Cortex of kidney (tissue), 1 donor: ENCODE data around the gene RAPGEF4.
"Not testable (repeated sequence)": the region's sequence is repeated elsewhere in the genome, so short reads cannot be mapped to it uniquely, and the experiment has no call there.

Experiments
- DNase-seq: peaks from one replicate; lab custom pipeline; 2025; lab: John Stamatoyannopoulos, UW

The RAPGEF4 gene

DNA sequence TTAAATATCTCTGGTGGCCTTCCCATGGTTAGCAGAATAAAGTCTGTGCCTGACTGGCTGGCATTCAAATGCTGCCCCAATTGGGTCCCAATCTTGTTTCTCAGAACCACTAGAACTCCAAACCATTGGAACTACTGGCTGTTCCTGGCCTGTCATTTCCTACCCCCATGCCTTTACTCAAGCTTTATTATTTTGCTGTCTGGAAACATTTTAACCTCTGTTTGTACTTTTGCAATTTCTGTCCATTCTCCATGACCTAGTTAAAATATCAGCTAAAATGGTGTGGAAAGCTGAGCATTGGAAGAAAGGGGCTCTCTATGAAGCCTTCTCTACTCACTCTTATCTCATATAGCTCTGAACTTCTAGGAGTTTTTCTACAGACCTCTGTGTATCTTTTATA lies 38.7 kb downstream of the RAPGEF4 start:
- no peak for DNase-seq

DNA sequence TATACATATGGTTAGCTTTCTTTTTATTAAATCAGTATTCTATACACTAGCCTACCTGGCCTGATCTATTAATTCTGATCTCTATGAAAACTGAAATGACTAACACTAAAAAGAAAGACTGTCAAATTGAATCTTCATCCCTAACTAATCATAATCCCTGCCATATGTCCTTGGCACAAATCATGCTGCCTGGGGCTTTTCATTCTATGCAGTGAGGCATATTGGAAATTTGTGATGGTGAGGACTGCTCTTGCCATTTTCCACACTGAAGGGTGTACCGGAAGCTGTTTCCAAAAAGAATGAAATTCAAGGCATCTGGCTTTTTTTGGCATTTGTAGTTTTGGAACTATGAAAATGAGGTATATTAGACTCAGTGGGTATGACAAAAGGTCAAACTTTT lies 39.7 kb downstream of the RAPGEF4 start:
- DNase-seq, result no peak

DNA sequence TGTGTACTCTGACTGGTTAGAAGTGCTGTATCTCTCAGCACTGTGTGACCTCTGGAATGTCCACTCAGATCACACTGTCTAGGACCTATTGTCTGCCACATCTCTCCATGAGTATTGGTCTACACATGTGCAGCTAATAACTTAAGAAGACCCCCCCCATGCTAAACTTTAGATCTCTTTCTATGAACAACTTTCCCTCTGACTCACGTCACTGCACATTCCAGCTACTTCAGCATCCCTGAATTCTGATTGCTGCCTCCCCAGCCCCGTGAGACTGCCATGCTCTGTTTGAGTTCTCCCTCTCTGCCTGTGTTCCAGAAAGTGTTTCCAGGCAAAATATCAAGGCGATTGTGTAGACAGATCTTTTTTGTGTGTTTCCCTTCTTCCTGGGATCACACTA lies 41.8 kb downstream of the RAPGEF4 start:
- DNase-seq, result no peak

DNA sequence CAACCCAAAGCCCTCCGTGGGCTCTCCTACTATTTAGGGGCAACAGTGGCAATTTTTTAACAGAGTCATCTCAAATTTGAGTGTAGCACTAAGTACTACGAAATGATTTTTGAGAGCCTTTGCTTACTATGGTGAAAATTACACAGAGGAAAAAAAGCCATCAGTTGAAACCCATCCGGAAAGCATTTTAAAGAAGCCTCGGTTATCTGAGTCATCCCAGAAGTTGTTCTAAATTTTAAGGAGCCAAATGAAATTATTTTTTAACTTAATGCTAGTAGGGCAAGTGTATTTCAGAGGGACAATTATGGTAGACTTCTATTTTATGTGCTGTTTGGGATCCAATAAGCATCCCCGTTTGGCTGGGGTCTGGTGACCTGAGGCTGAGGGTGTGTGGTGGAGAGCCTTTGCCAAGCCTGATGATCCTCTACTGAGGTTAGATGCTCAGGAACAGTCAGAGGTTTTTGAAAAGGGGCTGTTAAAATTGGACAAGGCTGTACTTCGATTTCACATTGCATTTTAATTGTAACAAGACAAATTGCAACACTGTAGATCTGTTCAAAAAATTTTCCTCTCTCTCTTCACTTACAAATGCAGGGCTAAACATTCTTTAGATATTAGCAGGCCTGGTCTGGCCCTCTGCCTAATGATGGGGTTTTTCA lies 47.0 kb downstream of the RAPGEF4 start:
- no peak for DNase-seq

DNA sequence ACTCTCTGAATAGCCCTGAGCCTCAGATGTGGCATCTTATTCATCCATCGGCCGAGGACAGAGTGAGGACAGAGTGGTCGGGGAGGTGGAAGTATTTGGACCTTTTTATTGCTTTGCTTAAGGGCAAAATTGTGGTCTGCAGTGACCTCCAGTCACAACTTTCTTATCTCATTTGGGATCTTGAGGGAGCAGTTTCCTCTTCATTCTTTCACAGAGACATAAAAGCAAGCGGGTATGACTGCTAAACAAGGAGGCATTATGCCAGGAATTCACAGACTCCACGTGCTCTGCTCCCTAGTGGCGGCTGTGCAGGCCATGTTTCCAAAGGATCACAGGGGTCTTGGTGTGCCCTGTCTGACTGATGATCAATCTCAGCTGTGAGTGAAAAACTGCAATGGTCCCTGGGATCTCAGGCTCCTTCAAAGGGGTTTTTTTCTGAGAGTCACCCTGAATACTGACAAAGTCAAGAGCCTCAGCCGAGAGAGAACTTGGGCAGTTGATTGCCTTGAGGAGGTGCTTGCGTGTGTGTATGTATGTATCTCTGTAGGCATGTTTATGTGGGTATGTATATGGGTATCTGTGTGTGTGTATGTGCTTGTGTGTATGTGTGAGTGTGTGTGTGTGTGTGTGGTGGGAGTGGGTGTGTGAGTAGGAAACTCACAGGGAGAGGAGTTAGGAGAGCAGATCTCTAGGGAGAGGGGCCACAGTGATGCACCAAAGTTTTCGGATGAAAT lies 47.7 kb downstream of the RAPGEF4 start:
- DNase-seq, result no peak

DNA sequence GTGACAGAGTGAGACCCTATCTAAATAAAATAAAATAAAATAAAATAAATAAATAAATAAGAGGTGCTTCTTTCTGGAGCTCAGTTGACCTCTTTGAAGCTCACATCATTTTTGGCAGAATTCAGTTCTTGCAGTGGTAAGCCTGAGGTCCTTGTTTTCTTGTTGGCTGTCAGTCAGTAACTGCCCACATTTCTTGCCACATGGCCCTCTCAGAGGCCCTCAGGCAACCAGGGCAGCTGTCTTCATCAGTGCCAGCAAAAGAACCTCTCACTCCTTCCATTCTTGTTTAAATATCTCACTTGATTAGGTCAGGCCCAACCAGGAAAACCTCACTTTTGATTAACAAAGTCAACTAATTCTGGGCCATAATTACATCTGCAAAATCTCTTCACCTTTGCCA lies 53.2 kb downstream of the RAPGEF4 start:
- DNase-seq, result no peak

DNA sequence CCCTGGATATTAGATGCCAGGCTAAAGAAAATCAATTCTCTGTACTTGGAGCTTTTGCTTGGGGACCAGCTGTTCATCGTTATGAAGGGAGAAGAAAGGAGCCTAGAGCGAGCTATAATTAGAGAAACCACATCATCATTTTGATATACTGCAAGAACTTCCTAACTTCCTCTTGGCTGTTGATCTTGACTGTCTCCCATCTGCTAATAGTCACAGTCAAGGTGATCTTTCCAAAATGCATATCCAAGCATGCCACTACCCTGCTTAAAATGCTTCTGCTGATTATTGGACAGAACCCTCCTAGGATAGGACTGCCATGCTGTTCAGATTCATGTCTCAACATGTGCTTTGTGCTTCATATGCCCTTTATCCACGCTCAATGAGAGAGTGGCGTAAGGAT lies 54.8 kb downstream of the RAPGEF4 start:
- no peak for DNase-seq

DNA sequence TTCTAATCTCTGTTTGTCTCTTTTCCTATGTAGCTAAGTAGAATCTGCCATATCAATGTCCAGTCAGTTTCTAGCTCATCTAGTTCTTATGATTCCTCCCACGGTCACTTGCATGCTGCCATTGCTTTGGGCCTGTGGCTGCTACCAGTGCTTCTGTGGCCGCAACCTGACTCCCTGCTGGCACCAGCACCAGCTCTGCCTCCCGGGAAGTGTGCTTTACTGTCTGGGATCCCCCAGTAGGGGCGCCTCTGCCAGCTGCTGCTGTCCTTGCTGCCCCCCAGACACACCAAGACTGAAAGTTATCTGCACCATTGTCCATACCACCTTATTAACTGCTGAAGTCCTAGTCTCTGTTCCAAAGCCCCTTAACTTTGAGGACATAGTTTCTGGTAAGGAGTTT lies 56.3 kb downstream of the RAPGEF4 start:
- no peak for DNase-seq

DNA sequence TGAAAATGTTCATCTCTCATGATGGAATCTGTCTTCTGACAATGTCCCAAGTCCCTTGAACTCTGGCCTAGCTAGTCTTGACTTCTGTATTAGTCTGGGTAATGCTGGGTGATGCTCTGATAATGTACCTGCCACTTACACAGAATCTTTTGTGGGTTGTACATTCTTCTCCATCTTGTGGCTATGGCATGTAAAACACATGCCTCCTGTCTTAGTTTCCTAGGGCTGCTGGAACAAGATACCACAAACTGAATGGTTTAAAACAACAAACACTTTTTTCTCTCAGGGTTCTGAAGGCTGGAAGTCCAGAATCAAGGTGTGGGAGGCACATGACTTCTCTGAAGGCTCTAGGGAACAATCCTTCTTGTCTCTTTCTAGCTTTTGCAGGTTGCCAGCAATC lies 57.1 kb downstream of the RAPGEF4 start:
- no peak for DNase-seq

DNA sequence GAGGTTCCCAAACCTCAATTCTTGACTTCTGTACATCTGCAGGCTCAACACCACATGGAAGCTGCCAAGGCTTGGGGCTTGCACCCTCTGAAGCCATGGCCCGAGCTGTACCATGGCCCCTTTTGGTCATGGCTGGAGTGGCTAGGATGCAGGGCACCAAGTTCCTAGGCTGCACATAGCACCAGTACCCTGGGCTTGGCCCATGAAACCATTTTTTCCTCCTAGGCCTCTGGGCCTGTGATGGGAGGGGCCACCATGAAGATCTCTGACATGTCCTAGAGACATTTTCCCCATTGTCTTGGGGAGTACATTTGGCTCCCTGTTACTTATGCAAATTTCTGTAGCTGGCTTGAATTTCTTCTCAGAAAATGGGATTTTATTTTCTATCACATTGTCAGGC lies 67.7 kb downstream of the RAPGEF4 start:
- not testable (repeated sequence) for DNase-seq

DNA sequence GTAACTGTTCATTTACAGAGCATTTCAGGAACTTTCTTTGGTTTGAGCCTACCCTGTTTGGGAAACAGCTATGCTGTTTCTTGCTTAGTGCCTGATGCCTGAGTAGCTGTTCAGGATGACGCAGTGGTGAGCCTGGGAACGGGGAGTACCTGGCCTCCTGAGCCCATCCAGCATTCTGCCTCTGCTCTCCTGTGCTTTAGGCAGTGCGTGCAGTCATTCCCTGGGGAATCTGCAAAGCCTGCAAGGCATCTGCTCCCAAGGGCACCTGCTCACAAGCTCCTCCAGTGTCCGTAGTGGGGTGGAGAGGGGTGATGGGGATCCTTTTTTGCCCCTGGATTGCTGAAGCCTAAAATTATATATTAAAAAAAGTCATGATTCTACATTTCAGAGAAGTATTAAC lies 68.8 kb downstream of the RAPGEF4 start:
- no peak for DNase-seq

DNA sequence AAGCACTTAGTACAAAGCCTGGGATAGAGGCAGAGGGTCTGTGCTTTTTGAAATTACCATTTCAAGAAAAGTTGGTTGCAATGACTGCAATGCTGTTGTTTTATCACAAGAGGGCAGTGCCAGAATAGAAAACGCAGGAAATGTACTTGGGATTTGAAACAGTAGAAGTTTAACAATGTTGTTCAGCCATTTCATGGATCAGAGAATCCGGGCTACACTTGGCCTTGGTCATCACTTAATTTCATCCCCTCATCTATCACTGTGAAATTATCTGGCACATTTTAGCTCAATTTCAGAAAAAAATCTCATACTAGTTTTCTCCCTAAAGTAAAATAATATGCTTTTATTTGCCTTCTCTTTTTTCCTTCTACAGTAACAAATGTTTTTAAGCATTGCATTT lies 70.8 kb downstream of the RAPGEF4 start:
- no peak for DNase-seq

DNA sequence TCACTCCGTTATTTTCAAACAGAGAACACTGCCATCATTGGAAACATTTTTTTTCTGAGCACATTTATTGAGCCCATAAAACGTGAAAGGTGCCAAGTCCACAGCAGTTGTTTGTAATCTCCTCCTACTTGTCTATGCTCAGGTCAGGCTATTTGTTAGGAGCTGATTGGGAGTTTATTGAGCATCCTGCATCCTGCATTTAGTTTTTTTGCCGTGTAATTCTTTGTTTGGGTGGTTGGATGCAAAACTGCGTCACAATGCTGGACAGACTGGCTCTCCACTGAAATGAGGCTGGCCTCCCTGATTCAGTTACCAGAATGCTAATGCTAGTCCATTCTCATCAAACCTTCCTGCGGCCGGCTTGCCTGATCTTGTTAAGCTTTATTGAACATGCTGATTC lies 71.4 kb downstream of the RAPGEF4 start:
- DNase-seq, result no peak

DNA sequence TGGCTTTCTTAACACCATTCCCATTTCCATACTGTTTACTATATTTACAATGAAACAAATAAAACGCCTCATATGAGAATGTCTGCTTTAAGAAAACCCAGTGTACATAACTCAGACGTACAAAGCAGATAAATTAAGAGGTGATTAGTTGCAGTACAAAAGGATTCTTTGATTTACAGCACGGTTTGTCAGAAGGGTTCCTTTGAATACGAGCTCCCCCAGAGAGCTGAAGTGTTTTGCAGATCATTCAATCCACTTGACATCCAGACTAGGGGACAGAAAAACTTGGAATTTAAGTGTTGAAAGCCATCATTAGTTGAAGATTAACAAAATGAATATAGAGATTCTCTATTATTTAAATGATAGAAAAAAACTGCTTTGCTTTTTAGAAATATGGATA lies 72.5 kb downstream of the RAPGEF4 start:
- no peak for DNase-seq

DNA sequence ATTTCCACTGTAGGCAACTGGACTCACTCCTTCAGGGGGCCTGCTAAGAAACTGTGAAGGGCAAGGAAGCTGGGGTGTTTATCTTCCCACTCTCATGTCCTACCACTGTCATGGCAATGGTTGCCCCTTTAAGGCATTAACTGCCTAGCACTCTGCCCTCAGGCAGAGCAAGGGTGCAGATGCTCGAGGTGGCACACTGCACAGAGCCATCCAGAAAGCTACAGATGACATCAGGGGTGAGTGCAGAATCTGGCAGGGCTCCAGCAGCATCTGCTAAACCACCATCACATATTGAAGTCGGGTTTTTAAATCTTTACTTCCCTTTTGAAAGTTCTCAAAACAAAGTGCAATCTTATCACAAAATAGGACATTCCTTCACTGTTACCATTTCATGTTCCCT lies 75.4 kb downstream of the RAPGEF4 start:
- no peak for DNase-seq

DNA sequence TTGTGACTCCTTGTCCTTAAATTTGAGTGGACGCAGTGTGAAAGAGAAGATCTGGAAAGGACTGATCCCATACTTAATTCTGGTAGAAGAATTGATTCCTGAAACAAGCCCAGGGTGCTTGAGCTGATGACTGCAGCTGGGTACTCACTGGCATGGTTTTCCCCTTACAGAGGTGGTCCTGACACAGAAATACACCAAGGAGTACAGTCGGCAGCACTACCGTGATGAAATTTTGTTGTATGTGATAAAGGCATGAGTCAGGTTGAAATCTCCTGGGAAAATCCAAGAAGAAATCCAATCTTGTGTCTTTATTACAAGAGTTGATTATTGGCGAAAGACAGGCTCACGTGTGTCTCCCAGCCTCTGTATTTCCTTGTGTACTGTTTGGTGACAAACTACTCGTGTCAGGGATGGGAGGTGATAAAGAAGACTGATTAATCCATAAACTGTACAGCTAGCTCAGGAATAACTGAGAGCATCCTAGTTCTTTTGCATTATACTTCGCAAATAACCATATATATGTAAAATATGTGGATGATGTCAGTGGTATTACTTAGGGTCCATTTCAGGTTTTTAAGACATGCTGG lies 76.6 kb downstream of the RAPGEF4 start:
- DNase-seq, result no peak

DNA sequence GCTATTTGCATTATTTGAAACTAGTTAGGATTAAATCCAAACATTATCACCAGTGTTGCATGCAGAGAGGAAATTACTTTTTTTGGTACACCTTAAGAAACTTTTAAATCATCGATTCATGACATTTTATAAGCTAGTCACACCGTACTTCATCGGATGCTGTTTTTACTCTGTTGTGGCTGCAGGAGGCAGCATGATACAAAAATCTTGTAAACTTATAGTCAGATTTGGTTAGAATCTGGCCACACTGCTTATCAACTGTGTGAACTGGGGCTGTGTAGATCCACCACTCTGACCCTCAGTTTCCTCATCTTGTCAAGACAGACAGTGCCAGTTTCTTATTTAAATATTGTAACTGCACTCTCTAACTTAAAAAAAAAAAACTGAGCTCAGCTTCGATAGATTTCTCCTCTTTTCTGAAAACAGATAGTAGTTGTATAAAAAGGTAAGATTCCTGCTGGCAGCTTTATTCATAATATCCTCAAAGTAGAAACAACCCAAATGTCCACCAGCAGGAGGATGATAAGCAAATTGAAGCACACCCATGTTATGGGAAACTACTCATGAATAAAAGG lies 77.8 kb downstream of the RAPGEF4 start:
- DNase-seq, result no peak

DNA sequence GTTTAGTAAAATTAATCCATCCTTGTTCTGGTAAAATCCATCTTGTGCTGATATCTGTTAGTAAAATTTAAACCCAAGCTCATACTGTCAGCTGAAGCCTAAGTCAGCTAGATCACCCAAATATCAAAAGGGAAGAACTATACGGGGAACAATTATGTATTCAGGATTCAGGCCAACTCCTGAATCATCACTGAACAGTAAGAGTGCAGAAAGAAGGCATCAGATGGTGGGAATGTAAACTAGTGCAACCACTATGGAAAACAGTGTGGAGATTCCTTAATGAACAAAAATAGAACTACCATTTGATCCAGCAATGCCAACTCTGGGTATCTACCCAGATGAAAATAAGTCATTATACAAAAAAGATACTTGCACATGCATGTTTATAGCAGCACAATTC lies 81.8 kb downstream of the RAPGEF4 start:
- no peak for DNase-seq

DNA sequence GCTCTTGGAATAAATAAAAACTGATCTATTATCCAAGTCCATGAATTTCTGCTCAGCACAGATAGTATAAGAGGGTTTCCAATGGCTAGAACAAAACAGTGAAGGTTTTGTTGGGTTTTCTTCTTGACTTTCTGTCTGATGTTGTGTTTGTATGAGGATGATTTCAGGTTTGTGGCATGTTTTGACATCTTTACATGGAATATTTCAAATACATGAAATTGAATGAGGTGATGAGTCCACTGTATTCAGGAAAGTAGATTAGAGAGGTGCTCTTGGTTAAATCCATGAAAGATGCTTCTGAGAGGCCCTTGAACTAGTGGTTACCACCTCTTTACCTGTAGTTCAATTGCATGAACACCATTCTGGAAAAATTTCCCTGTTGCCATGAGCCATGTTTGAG lies 84.3 kb downstream of the RAPGEF4 start:
- no peak for DNase-seq

DNA sequence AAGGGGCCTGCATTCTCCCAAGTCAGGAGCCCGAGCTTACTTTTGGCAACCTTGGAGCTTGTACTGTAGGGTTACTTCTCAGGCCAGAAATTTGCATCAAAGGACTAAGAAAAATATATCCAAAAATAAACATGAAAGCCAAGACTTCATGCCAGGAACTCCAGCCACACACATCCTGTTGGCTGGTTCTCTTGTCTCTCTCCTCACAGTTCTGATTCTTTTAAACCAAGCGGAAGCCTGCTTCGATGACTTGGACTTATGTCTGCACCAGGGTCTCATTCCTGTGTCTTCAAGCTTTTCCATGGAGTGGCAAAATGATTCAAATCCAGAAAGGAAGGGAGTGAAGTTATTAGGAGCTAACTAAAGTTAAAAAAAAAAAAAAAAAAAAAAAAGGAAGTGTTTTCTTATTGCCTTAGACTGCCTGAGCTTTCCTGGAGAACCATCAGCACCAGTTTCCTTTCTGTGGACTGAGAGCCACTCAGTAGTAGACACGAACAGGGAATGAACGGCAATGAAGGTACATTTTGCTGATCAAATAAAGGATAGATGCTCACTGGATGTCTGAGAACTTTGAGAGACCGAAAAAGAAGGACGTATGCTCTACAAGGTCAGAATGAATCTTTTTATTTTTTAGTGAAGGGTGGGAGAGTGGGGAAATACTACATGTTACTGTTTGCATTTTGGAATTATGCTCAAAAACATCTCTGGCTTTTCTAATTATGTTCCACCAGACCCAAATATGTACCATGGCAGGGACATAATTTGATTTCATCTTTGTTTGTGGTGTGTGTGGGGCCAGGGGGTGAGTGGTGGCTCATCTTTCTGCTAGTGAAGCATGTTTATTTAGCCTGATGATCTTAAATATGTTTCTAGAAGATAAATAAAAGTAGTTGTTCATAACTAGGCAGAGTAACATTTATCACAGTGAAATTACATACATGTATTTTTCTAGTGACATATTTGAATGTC lies 86.0 kb downstream of the RAPGEF4 start:
- DNase-seq, result no peak

DNA sequence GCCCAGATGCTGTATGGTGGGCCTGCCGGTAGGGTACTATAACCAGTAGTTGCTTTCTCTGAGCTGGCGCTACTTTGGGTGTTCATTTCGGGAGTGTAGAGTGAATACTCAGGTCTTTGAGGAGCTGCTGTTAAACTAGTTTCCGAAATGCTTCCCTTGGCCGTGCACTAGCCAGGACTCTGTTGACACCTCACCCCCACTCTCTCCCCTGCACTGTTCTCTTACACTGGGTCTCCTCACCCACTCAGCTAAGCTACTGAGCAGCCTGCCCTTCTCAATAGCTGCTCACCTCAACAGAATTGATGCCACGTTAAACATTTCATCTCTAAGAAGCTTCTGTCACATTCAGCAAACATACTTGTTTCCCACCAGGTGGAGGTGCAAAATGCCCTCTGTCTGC lies 86.9 kb downstream of the RAPGEF4 start:
- DNase-seq, result no peak

DNA sequence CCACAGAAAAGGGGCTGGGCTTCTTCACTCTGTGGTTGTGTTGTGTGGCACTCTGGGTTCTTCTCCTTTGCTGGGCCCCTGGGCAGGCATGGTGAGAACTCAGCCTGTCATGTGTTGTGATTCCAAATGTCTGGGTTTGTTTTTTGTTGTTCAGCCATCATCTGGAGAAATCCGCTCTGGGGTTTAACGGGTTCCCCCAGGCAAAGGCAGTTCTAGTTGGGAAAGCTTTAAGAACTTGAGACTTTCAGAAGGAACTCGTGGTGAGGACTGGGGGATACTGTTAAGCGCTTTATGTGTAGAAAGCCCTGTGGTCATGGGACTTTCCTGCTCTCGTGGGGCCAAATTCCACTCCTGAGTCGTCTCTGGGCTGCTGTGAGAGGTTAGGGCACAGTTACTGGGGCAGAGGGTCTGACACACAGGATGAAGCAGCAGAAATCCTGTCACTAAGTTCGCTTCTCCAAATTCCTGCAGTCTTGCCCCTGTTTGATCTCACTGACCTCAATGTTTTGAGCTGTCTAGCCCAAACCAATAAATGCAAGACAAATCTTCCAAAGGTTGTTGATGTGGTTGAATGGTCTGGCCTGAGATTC lies 87.7 kb downstream of the RAPGEF4 start:
- no peak for DNase-seq
